ENCODE results near the gene TSC22D1. TPM values are rescaled to one million over a fixed set of nuclear protein-coding genes. Genes with fewer than 3 reads are reported as not detected.

TSC22D1 gene
- polyA plus RNA-seq, 1 donor from 2014 or later = 355 TPM

GRCh38 chr13:44398606-44399005, 177.5 kb downstream of the TSC22D1 start:
- Histone ChIP-seq H4K20me1 (ENCODE audit: insufficient read depth) (no peaks in the 10 kb centered on the region), H3K27ac (ENCODE audit: low read length) (no peak overlapping the region), H3K9ac (ENCODE audit: low read length) (no peak overlapping the region)

GRCh38 chr13:44397766-44398223, 178.3 kb downstream of the TSC22D1 start:
- no peaks in the 10 kb centered on the region for H3K27me3 ChIP-seq (ENCODE audit: insufficient read depth, low read depth, low read length)
- H3K4me2 ChIP-seq (ENCODE audit: low read length) = no peak overlapping the region
- no peaks in the 10 kb centered on the region for H3K79me2 ChIP-seq (replicated peaks; ENCODE audit: insufficient read depth, low read length)
- H2AFZ ChIP-seq (ENCODE audit: low read depth, low read length) = no peak overlapping the region
- no peaks in the 10 kb centered on the region for H3K9me2 ChIP-seq (ENCODE audit: insufficient read depth, low read length)
- no peaks in the 10 kb centered on the region for H3F3A ChIP-seq (ENCODE audit: insufficient read depth, low read length, poor library complexity, severe bottlenecking)
- TF ChIP-seq MXI1 (conservative IDR thresholded peaks at IDR 0.05; ENCODE audit: poor library complexity, severe bottlenecking) (no peak), POLR2AphosphoS5 (IDR thresholded peaks at IDR 0.05) (no peak), EZH2 (IDR thresholded peaks at IDR 0.05; ENCODE audit: borderline replicate concordance, insufficient read depth, low read length, poor library complexity, severe bottlenecking) (no peak), SMC3 (conservative IDR thresholded peaks at IDR 0.05; ENCODE audit: poor library complexity) (no peak), REST (IDR thresholded peaks at IDR 0.05; ENCODE audit: borderline replicate concordance) (no peak), TAF1 (IDR thresholded peaks at IDR 0.05; ENCODE audit: low read depth) (no peak), CTCF (IDR thresholded peaks at IDR 0.05; ENCODE audit: poor library complexity, severe bottlenecking) (no peak), RAD21 (conservative IDR thresholded peaks at IDR 0.05) (no peak), EP300 (conservative IDR thresholded peaks at IDR 0.05; ENCODE audit: poor library complexity, severe bottlenecking) (no peak)
- H3K4me3 ChIP-seq (ENCODE audit: low read length) = no peak overlapping the region
- no peak overlapping the region for H3K27ac ChIP-seq (ENCODE audit: low read length)
- no peaks in the 10 kb centered on the region for H3K9me3 ChIP-seq (ENCODE audit: low read length)
- H3K36me3 ChIP-seq (ENCODE audit: insufficient read depth, low read length) = no peaks in the 10 kb centered on the region
- no peak overlapping the region for H3K9ac ChIP-seq (ENCODE audit: low read length)
- H4K20me1 ChIP-seq (ENCODE audit: insufficient read depth) = no peaks in the 10 kb centered on the region

More at GRCh38 chr13:44398606-44399005, 177.5 kb downstream of the TSC22D1 start:
- H3K9me2 ChIP-seq (ENCODE audit: insufficient read depth, low read length) = no peaks in the 10 kb centered on the region
- no peak overlapping the region for H2AFZ ChIP-seq (ENCODE audit: low read depth, low read length)
- no peaks in the 10 kb centered on the region for H3K79me2 ChIP-seq (replicated peaks; ENCODE audit: insufficient read depth, low read length)
- H3K4me2 ChIP-seq (ENCODE audit: low read length) = no peak overlapping the region
- no peaks in the 10 kb centered on the region for H3K36me3 ChIP-seq (ENCODE audit: insufficient read depth, low read length)
- no peaks in the 10 kb centered on the region for H3K27me3 ChIP-seq (ENCODE audit: insufficient read depth, low read depth, low read length)
- no peak for TF ChIP-seq MXI1 (conservative IDR thresholded peaks at IDR 0.05; ENCODE audit: poor library complexity, severe bottlenecking)
- no peak for TF ChIP-seq SMC3 (conservative IDR thresholded peaks at IDR 0.05; ENCODE audit: poor library complexity)
- no peak for TF ChIP-seq EP300 (conservative IDR thresholded peaks at IDR 0.05; ENCODE audit: poor library complexity, severe bottlenecking)
- TF ChIP-seq POLR2AphosphoS5 (IDR thresholded peaks at IDR 0.05) = no peak
- no peak for TF ChIP-seq EZH2 (IDR thresholded peaks at IDR 0.05; ENCODE audit: borderline replicate concordance, insufficient read depth, low read length, poor library complexity, severe bottlenecking)
- no peak for TF ChIP-seq RAD21 (conservative IDR thresholded peaks at IDR 0.05)
- no peaks in the 10 kb centered on the region for H3F3A ChIP-seq (ENCODE audit: insufficient read depth, low read length, poor library complexity, severe bottlenecking)
- H3K9me3 ChIP-seq (ENCODE audit: low read length) = no peaks in the 10 kb centered on the region
- H3K4me3 ChIP-seq (ENCODE audit: low read length) = no peak overlapping the region

Data from neural cell (in vitro differentiated cells).